Ovary (tissue), 9 donors: Measurements from ENCODE around the gene ADGRB3. TPM values are rescaled to one million over a fixed set of nuclear protein-coding genes. Genes with fewer than 3 reads are reported as not detected.

Experiments used
- DNase-seq, 5 donors: peaks; one replicate each; pipeline ENCODE4 v3.0.0-alpha.2; 2019 to 2020
- H3K27ac ChIP-seq, 2 donors: fragments of 200-600 bp; one replicate each; pipeline versions ENCODE4 v1.5.1 to v1.8.0; 2019 to 2022
- H3K27me3 ChIP-seq: fragments of 200-600 bp; one replicate; pipeline ENCODE4 v1.8.0; 2022
- H3K36me3 ChIP-seq: fragments of 200-600 bp; sonication (generic); one replicate; pipeline ENCODE4 v1.5.1; 2019
- H3K4me1 ChIP-seq: one replicate; pipeline ENCODE4 v1.8.1; 2013; ENCODE audit warnings: mild to moderate bottlenecking, moderate library complexity; ENCODE audit not compliant: insufficient read depth
- H3K4me3 ChIP-seq: fragments of 200-600 bp; sonication (generic); one replicate; pipeline ENCODE4 v1.5.1; 2017
- H3K9me3 ChIP-seq, 2 donors: fragments of 200-600 bp in 1 of 2; sonication (generic) in 1 of 2; one replicate each; pipeline versions ENCODE4 v1.5.1 to v1.8.1; 2013 to 2019; ENCODE audit warnings: mild to moderate bottlenecking in 1 of 2, moderate library complexity in 1 of 2
- CTCF ChIP-seq, 3 donors: fragments of 450-650 bp in 2 of 3; fragments of 200-600 bp in 1 of 3; IDR thresholded peaks; one replicate each; pipeline versions ENCODE4 v1.5.1 to v1.8.0; 2016 to 2022; ENCODE audit warnings: antibody characterized with exemption in 3 of 3, mild to moderate bottlenecking in 1 of 3
- EP300 ChIP-seq: sonication (generic); formaldehyde crosslinking; IDR thresholded peaks from one replicate; pipeline ENCODE4 v1.6.1; 2017; ENCODE audit warnings: antibody characterized with exemption
- POLR2A ChIP-seq: fragments of 450-650 bp; IDR thresholded peaks from one replicate; pipeline ENCODE4 v1.6.1; 2017; ENCODE audit warnings: antibody characterized with exemption, mild to moderate bottlenecking, moderate library complexity
- WGBS, 3 donors: extraction: QIAGEN DNeasy Blood & Tissue Kit in 1 of 3; methylation state at CpG; one replicate each; pipeline versions ENCODE4 v1.1.5 to v1.1.7; 2013 to 2017; 5-methylcytosine and 5-hydroxymethylcytosine counted together
- intact Hi-C, 4 donors: fragments of 100-400 bp; cut with DNase I; formaldehyde crosslinking; loops; one replicate each; pipeline versions ENCODE4 v1.11.0 to v1.15.1; 2022 to 2023
- polyA plus RNA-seq, 2 donors: library from polyadenylated mRNA; stranded (reverse); fragments of 200-250 nt in 1 of 2; fragments of 350-450 nt in 1 of 2; fragmentation: Illumina TruSeq in 1 of 2; extraction: RNeasy Lipid Tissue Mini Kit (QIAGEN cat#74804) in 1 of 2; gene quantifications; one replicate each; pipeline ENCODE4 v1.2.3, GENCODE V29; 2013 to 2014
- small RNA-seq: library from RNA; depleted of rRNA; stranded (forward); fragments of <200 nt; gene quantifications from one replicate; pipeline ENCODE3, GENCODE V24; 2016
- total RNA-seq, 7 donors: library from RNA; depleted of rRNA in 2 of 7; stranded (reverse); fragments of >200 nt in 2 of 7; fragmentation: NEBNext Ultra II Directional in 3 of 7; extraction: Animal tissue kit (Norgen Biotek cat#: 25700) in 3 of 7; gene quantifications; one replicate each; pipeline versions ENCODE4 v1.1.0 to v1.2.4, GENCODE V29; 2016 to 2023
- donor health status: DM: no; HTN: no; CAD: no; lungs with moderate emphysema.
- donor health status: DM: no; HTN: no; CAD: no.
- donor health status: Bipolar disorder and iron deficiency.
- donor health status: DM: yes; HTN: yes; CAD: no.
- donor health status: DM: no; HTN: no; CAD: no.
- donor health status: DM: yes; HTN: yes; CAD: no.

Gene ADGRB3
- total and polyA plus RNA-seq, 9 donors, result 0.28 to 3.0 (median 1.4) TPM

DNA sequence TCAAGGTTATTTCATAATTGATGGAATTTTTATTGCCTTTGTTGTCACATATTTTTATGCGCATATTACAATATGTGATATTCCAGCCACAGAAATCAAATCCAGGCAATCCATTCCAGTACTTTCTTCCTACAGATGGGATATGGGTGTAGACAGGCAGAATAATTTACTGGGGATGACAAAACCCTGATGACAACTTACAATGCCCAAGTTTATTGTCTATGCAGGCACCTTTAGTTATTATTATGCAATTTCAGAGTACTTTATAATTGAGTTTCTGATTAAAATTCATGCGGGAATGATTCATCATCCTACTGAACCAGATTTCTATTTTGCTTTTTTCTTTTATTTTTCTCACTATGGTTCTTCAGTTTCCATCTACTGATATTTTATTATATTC lies 803.0 kb downstream of the ADGRB3 start:
- intact Hi-C loops, result no loop called here
- H3K27ac ChIP-seq, result no peak overlapping the region
- no peak for TF ChIP-seq EP300
- no peak for TF ChIP-seq POLR2A
- TF ChIP-seq CTCF (IDR thresholded peaks at IDR 0.05), result no peak
- no peaks in the 10 kb centered on the region for H3K4me1 ChIP-seq
- DNase-seq, result no peak
- H3K4me3 ChIP-seq, result no peak overlapping the region
- WGBS, 3 donors, result 86 to 91% (median 86%) methylated on average over 2 of the region's 2 CpGs
- no peaks in the 10 kb centered on the region for H3K36me3 ChIP-seq
- no peaks in the 10 kb centered on the region for H3K27me3 ChIP-seq
- H3K9me3 ChIP-seq, result no peaks in the 10 kb centered on the region

Small RNA genes within 50 kb of the gene (small RNA-seq; reads per million reads assigned to genes)
- not detected for gene AL606923.1
